ENCODE data around the gene RECK. TPM values are rescaled to one million over a fixed set of nuclear protein-coding genes. Genes with fewer than 3 reads are reported as not detected.
"Not testable (repeated sequence)": the region's sequence is repeated elsewhere in the genome, so short reads cannot be mapped to it uniquely, and the experiment has no call there.

The RECK gene
- total RNA-seq, 1 donor from 2014 or later = 10.3 TPM

GRCh38 chr9:36112516-36112915, 75.8 kb downstream of the RECK start:
- DNase-seq (ENCODE audit: low spot score) = no peak

GRCh38 chr9:36113999-36114398, 77.3 kb downstream of the RECK start:
- DNase-seq (ENCODE audit: low spot score) = no peak

DNA sequence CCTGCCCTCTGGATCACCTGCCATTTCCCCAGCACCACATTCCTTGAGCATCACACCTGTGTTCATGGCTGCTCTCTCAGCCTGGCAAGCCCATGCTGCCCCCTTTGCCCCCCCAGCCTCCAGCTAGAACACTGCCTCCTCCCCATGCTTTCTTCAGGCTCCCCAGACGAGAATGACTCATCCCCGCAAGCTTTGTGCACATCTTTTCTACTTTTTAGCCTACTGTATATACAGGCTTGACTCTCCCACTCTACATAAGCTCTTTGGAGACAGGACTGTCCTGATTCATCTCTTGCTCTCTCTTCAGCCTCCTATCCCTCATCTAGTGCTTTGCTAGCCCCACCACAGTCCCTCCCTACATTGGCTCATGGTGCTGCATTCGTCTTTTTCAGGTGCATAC, 79.9 kb downstream of the RECK start:
- no peak for DNase-seq (ENCODE audit: low spot score)

GRCh38 chr9:36118201-36118600, 81.5 kb downstream of the RECK start:
- no peak for DNase-seq (ENCODE audit: low spot score)

- no peak for DNase-seq (ENCODE audit: low spot score)
These were observed 82.0 kb downstream of the RECK start for GRCh38 chr9:36118706-36119105.

DNA sequence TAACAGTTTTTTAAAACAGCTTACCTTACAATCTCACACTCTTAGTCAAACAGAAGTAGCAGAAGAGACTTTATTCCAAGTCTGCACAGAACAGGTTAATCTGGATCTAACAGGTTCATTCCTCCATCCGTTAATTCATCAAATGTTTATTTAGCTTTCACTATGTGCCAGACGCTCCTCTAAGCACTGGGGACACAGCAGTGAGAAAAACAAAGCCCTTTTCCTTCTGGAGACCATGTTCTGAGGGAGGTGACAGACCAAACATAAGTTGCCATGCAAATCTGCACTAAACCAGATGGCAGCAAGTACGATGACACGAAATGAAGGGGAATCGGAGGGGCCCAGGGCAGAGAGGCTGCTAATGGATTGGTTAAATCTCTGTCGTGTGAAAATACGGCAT, 82.8 kb downstream of the RECK start:
- no peak for DNase-seq (ENCODE audit: low spot score)

- no peak for DNase-seq (ENCODE audit: low spot score)
These were observed 84.0 kb downstream of the RECK start for GRCh38 chr9:36120705-36121104.

GRCh38 chr9:36121971-36122370, 85.3 kb downstream of the RECK start:
- no peak for DNase-seq (ENCODE audit: low spot score)

DNA sequence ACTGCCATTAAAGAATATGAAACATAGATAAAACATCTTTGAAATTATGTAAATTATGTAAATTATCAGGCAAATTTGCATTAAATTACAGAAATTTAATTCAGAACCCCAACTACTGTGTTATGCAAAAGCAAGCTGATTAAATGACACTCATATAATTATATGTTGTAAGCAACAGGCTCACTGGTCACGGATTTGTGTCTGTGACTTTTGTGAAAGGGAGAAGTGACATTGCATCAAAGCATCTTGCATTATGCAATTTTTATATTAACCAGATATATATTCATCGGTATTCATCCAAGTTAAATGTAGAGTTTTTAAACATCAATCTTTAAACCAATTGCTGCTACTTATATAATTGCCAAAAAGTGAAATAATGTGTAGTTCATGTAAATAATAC, 86.8 kb downstream of the RECK start:
- no peak for DNase-seq (ENCODE audit: low spot score)

GRCh38 chr9:36125062-36125855, 88.5 kb downstream of the RECK start:
- DNase-seq (ENCODE audit: low spot score) = no peak

- DNase-seq (ENCODE audit: low spot score) = no peak
These were observed 89.5 kb downstream of the RECK start for GRCh38 chr9:36126016-36126730.

DNA sequence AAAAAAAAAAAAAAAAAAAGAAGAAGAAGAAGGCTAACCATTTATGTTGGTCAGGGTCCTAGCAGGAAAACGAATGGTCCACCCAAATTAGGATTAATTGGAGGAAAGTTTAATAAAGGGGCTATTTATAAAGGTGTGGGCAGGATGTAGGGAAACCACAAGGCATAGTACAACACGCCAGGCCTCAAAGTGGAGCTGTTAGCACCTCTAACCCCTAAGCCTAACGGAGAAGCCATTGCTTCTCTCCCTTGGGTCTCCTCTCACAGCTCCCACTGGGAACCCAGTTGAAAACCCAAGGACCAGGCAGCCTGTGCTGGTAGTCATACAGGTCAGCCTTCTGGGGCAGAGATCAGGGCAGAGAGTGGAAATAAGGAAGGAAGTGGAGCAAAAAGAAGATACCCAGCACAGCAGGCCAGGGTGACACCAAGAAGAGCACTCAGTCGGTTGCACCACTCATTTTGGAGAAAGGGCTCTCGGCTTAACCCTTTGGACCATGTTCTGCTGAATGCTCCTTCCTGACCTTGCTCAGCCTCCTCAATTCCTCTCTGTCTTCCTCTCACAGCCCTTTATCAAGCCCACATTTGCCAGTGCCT, 91.0 kb downstream of the RECK start:
- no peak for DNase-seq (ENCODE audit: low spot score)

GRCh38 chr9:36128349-36128748, 91.6 kb downstream of the RECK start:
- DNase-seq (ENCODE audit: low spot score) = no peak

GRCh38 chr9:36129139-36129538, 92.4 kb downstream of the RECK start:
- no peak for DNase-seq (ENCODE audit: low spot score)

DNA sequence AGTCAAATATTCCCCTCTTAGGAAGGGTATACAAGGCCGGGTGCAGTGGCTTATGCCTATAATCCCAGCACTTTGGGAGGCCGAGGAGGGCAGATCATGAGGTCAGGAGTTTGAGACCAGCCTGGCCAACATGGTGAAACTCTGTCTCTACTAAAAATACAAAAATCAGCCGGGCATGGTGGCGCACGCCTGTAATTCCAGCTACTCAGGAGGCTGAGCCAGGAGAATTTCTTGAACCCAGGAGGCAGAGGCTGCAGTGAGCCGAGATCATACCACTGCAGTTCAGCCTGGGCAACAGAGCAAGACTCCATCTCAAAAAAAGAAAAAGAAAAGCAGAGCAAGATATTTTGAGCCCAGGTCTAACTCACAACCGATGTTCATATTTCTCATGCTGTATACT, 95.0 kb downstream of the RECK start:
- DNase-seq (ENCODE audit: low spot score) = not testable (repeated sequence)

- no peak for DNase-seq (ENCODE audit: low spot score)
These were observed 95.4 kb downstream of the RECK start for GRCh38 chr9:36132086-36132485.

DNA sequence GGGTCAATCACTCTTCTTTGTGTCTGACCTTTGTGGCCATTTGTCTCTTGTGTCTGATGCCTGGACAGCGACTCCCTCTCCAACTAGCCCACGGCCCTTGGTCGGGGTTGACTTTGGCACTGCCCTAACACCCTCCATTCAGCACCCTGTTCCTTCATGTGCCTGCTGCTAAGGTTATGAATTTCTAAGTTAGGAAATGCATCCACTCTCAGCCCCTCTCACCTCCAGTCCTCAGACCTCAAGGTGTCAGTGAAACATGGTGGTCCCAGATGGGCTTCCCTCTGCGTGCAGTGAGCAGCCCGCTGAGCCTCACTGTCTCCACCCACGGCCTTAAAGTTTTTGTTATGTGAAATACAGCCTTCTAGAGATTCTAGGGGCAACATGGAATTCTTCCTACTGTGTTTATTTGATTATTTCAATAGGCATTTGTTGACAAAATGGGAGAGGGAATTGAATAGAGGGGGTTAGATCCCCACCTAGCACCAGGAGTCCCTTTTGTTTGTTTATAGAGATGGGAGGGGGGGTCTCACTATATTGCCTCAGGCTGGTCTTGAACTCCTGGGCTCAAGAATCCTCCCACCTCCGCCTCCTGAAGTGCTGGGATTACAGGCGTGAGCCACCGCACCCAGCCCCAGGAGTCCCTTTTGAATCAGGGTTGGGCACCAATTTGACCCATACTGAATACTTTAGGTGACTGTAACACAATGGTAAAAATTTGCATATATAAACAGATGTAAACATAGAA, 98.2 kb downstream of the RECK start:
- DNase-seq (ENCODE audit: low spot score) = no peak

DNA sequence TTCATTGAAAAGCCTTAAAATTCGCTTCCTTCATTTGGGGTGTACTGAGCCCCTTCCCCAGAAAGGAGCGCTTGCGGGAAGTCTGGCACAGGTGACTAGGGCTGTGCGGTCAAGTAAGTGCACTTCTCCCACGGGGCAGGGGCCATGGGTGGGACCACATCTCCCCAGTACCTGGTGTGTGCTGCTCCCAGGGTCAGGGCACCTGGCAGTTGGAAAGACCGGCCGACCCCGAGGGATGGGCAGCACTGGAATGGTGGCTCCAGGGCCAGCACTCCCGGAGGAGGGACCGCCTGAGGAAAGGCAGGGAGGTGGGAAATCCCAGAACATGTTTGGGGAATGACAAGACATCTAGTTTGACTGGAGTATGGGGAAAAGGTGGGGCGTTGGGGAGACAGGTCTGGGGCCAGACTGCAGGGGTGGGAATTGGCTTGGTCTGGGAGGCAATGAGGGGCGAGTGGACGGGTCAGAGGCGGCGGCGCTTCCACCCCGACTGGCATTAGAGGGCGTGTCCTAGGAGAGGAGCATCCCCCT, 99.1 kb downstream of the RECK start:
- DNase-seq (ENCODE audit: low spot score) = no peak

- peak; percentile 78 for DNase-seq (ENCODE audit: low spot score)
These were observed 99.7 kb downstream of the RECK start, which contains the start of gene GLIPR2 for GRCh38 chr9:36136272-36136893. Gene GLIPR2, plus strand, starts transcription at chr9:36136733. Its CDS starts 46 bp downstream, at chr9:36136779.

DNA sequence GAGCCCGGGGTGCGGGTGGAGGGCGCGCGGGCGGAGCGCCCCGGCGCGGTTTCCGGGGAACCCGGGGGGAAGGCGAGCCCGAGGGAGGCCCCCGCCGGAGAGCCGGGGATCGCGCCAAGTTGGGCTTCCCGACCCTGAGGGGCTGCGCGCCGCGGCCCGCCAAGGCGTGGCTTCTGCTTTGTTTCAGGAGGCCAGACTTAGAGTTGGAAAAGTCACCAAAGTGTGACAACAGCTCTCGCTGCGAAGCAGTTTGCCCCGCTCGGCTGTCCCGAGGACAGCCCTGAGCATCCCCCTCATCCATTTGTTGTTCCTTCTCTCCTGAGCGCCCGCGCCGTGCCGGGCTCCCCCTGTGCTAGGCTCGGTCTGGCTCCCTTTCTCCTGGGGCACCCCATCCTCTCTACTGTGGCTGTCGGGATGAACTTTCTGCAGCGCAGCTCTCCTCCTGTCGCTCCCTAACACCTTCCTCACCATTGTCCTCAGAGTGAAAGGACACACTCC, 100.2 kb downstream of the RECK start:
- no peak for DNase-seq (ENCODE audit: low spot score)

- DNase-seq (ENCODE audit: low spot score) = no peak
These were observed 100.8 kb downstream of the RECK start for GRCh38 chr9:36137392-36138004.

Measured in ureter (tissue), 1 donor.